SIG-M5 (cell line): ENCODE data around the gene HSPG2.
"Not testable (repeated sequence)": the region's sequence is repeated elsewhere in the genome, so short reads cannot be mapped to it uniquely, and the experiment has no call there.

Source experiments
- DNase-seq: peaks from one replicate; lab custom pipeline; 2025; lab: John Stamatoyannopoulos, UW

HSPG2 gene

GRCh38 chr1:21955501-21956281 lies 18.6 kb upstream of the HSPG2 start:
- no peak for DNase-seq

GRCh38 chr1:21955058-21955457 lies 17.9 kb upstream of the HSPG2 start:
- no peak for DNase-seq

- no peak for DNase-seq
Observed at GRCh38 chr1:21952786-21953520, 15.8 kb upstream of the HSPG2 start.

- DNase-seq: no peak
Observed at GRCh38 chr1:21951226-21951870, 14.2 kb upstream of the HSPG2 start.

GRCh38 chr1:21950734-21951133 lies 13.6 kb upstream of the HSPG2 start:
- no peak for DNase-seq

- no peak for DNase-seq
Observed at GRCh38 chr1:21946836-21947587, 9.9 kb upstream of the HSPG2 start.

GRCh38 chr1:21944733-21945073 lies 7.6 kb upstream of the HSPG2 start:
- no peak for DNase-seq

GRCh38 chr1:21942959-21943640 lies 6.0 kb upstream of the HSPG2 start:
- not testable (repeated sequence) for DNase-seq

- no peak for DNase-seq
Observed at GRCh38 chr1:21942464-21942863, 5.4 kb upstream of the HSPG2 start.

GRCh38 chr1:21941370-21941769 lies 4.3 kb upstream of the HSPG2 start:
- no peak for DNase-seq

GRCh38 chr1:21940492-21940891 lies 3.4 kb upstream of the HSPG2 start:
- DNase-seq: no peak

GRCh38 chr1:21939650-21940374 lies 2.7 kb upstream of the HSPG2 start:
- DNase-seq: no peak

GRCh38 chr1:21938732-21939538 lies 1.8 kb upstream of the HSPG2 start:
- DNase-seq: no peak

GRCh38 chr1:21937372-21938121 lies 437 bp upstream of the HSPG2 start:
- no peak for DNase-seq

- no peak for DNase-seq
Observed at GRCh38 chr1:21936366-21937031, 611 bp downstream of the HSPG2 start.

- no peak for DNase-seq
Observed at GRCh38 chr1:21935891-21936365, 1.2 kb downstream of the HSPG2 start.

GRCh38 chr1:21935393-21935804 lies 1.7 kb downstream of the HSPG2 start:
- no peak for DNase-seq

- no peak for DNase-seq
Observed at GRCh38 chr1:21933397-21934248, 3.5 kb downstream of the HSPG2 start.
